ENCODE measurements around the gene MAP3K3. TPM values are rescaled to one million over a fixed set of nuclear protein-coding genes. Genes with fewer than 3 reads are reported as not detected.

The MAP3K3 gene
- polyA plus RNA-seq, 1 experiment: 32.5 TPM

- no peak for TF ChIP-seq CTCF (IDR thresholded peaks at IDR 0.05; ENCODE audit: insufficient read depth, low read depth, low read length)
- CTCF ChIA-PET: interaction anchor here (1.2 to 5.1 kb wide), 2 partner anchors 12 to 199 kb away, joined by 4 to 32 read pairs; no protein-coding TSS in a partner anchor
- H3K4me3 ChIP-seq (ENCODE audit: low read depth, low read length): no peak overlapping the region
- peaks cover 1% of the 10 kb centered on the region; the same call in 1 of the 2 replicates for H3K36me3 ChIP-seq (ENCODE audit: control insufficient read depth, insufficient read depth, low read length)
- no peak for DNase-seq (ENCODE audit: low read depth)
- POLR2A ChIA-PET: interaction anchor here (0.6 kb wide), 1 partner anchor 570 kb away, joined by 4 read pairs; no protein-coding TSS in a partner anchor
- no peaks in the 10 kb centered on the region for H3K27me3 ChIP-seq (ENCODE audit: control insufficient read depth, insufficient read depth, low read length)
Observed at GRCh38 chr17:63624531-63624880, 2.3 kb downstream of the MAP3K3 start.

- no peak for DNase-seq (ENCODE audit: low read depth)
- H3K36me3 ChIP-seq (ENCODE audit: control insufficient read depth, insufficient read depth, low read length): peaks cover 1% of the 10 kb centered on the region; the same call in 1 of the 2 replicates
- ChIA-PET POLR2A (interaction anchor here (0.6 kb wide), 2 partner anchors 147 to 1012 kb away, joined by 3 to 15 read pairs; partner anchors contain the start of gene DDX42), CTCF (interaction anchor here (2.5 kb wide), 1 partner anchor 14 kb away, joined by 8 read pairs; no protein-coding TSS in a partner anchor)
- no peak for TF ChIP-seq CTCF (IDR thresholded peaks at IDR 0.05; ENCODE audit: insufficient read depth, low read depth, low read length)
- no peak overlapping the region for H3K4me3 ChIP-seq (ENCODE audit: low read depth, low read length)
- H3K27me3 ChIP-seq (ENCODE audit: control insufficient read depth, insufficient read depth, low read length): no peaks in the 10 kb centered on the region
Observed at GRCh38 chr17:63626551-63627180, 4.4 kb downstream of the MAP3K3 start.

- DNase-seq (ENCODE audit: low read depth): no peak
- Histone ChIP-seq H3K36me3 (ENCODE audit: control insufficient read depth, insufficient read depth, low read length) (peaks cover 1% of the 10 kb centered on the region), H3K27me3 (ENCODE audit: control insufficient read depth, insufficient read depth, low read length) (no peaks in the 10 kb centered on the region), H3K4me3 (ENCODE audit: low read depth, low read length) (no peak overlapping the region)
- ChIA-PET CTCF (interaction anchor here (0.7 kb wide), 1 partner anchor 939 kb away, joined by 3 read pairs; no protein-coding TSS in a partner anchor), POLR2A (no interaction called here)
- no peak for TF ChIP-seq CTCF (IDR thresholded peaks at IDR 0.05; ENCODE audit: insufficient read depth, low read depth, low read length)
Observed at GRCh38 chr17:63629627-63630026, 7.4 kb downstream of the MAP3K3 start.

GRCh38 chr17:63631062-63631461 is 8.8 kb downstream of the MAP3K3 start:
- no peak for DNase-seq (ENCODE audit: low read depth)
- peaks cover 4% of the 10 kb centered on the region for H3K36me3 ChIP-seq (ENCODE audit: control insufficient read depth, insufficient read depth, low read length)
- POLR2A ChIA-PET: no interaction called here
- H3K4me3 ChIP-seq (ENCODE audit: low read depth, low read length): no peak overlapping the region
- CTCF ChIA-PET: no interaction called here
- no peak for TF ChIP-seq CTCF (IDR thresholded peaks at IDR 0.05; ENCODE audit: insufficient read depth, low read depth, low read length)
- H3K27me3 ChIP-seq (ENCODE audit: control insufficient read depth, insufficient read depth, low read length): no peaks in the 10 kb centered on the region

- Histone ChIP-seq H3K4me3 (ENCODE audit: low read depth, low read length) (no peak overlapping the region), H3K36me3 (ENCODE audit: control insufficient read depth, insufficient read depth, low read length) (peaks cover 7% of the 10 kb centered on the region), H3K27me3 (ENCODE audit: control insufficient read depth, insufficient read depth, low read length) (no peaks in the 10 kb centered on the region)
- no peak for DNase-seq (ENCODE audit: low read depth)
- no peak for TF ChIP-seq CTCF (IDR thresholded peaks at IDR 0.05; ENCODE audit: insufficient read depth, low read depth, low read length)
- ChIA-PET CTCF (no interaction called here), POLR2A (no interaction called here)
Observed at GRCh38 chr17:63631626-63632025, 9.4 kb downstream of the MAP3K3 start.

Data from BJ (cell line).